Activated T-cell treated with anti-CD3 and anti-CD28 coated beads, Interleukin-2, amount 50 U/mL, for 4 hours (primary cell): Measurements from ENCODE around the gene CPB2. TPM values are rescaled to one million over a fixed set of nuclear protein-coding genes. Genes with fewer than 3 reads are reported as not detected.

Source experiments
- ATAC-seq, 2 donors: fragments of 200-7000 bp; cut with Tn5 transposase; one replicate each; pipeline ENCODE4 v1.10.0; 2021
- DNase-seq: peaks from one replicate; pipeline ENCODE4 v3.0.0-alpha.2; 2020
- H3K27me3 Mint-ChIP-seq: one replicate; pipeline ENCODE4 v1.8.0; 2021; ENCODE audit warnings: low read depth, mixed read lengths
- H3K36me3 Mint-ChIP-seq: one replicate; pipeline ENCODE4 v1.8.0; 2022; ENCODE audit warnings: mixed read lengths; ENCODE audit not compliant: insufficient read depth
- H3K4me1 Mint-ChIP-seq: one replicate; pipeline ENCODE4 v1.8.0; 2021; ENCODE audit warnings: low read depth, mixed read lengths
- H3K4me3 Mint-ChIP-seq: one replicate; pipeline ENCODE4 v1.8.0; 2021; ENCODE audit warnings: mild to moderate bottlenecking, moderate library complexity, mixed read lengths
- H3K9me3 Mint-ChIP-seq: one replicate; pipeline ENCODE4 v1.8.0; 2021; ENCODE audit warnings: mixed read lengths
- total RNA-seq, 3 donors: library from RNA; stranded (reverse); gene quantifications; one replicate each; pipeline ENCODE4 v1.2.1, GENCODE V29; 2021

CPB2 gene
- total RNA-seq, 3 donors from 2014 or later, result 0.11 to 0.23 (median 0.21) TPM

GRCh38 chr13:46097015-46097414, 7.8 kb downstream of the CPB2 start:
- Mint-ChIP-seq H3K9me3 (no peaks in the 10 kb centered on the region), H3K36me3 (no peaks in the 10 kb centered on the region), H3K27me3 (peaks cover 22% of the 10 kb centered on the region), H3K4me1 (no peaks in the 10 kb centered on the region), H3K4me3 (no peak overlapping the region)
- ATAC-seq, result no peak
- DNase-seq, result no peak

DNA sequence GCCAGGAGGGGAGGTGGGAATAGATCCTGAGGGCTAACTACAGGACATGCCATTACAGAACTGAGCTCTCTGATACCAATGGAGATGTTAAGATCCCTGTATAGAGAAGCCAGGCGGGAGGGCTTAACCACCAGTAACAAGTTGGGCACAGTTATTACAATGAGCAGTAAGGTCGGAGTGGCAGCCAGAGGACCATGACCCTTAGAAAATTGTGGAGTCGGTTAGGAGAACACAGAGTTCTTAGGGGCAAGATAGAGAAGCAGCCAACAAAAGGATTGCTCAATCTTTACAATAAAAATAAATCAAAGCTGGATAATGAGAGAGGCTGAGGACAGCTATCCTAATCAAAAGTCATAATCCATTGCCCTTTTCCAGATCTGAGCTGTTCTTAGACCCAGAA, 10.4 kb downstream of the CPB2 start:
- Mint-ChIP-seq H3K27me3 (peaks cover 23% of the 10 kb centered on the region), H3K9me3 (no peaks in the 10 kb centered on the region), H3K4me3 (no peak overlapping the region), H3K36me3 (no peaks in the 10 kb centered on the region), H3K4me1 (no peaks in the 10 kb centered on the region)
- DNase-seq, result no peak
- no peak for ATAC-seq

- H3K27me3 Mint-ChIP-seq, result peaks cover 12% of the 10 kb centered on the region
- no peaks in the 10 kb centered on the region for H3K9me3 Mint-ChIP-seq
- ATAC-seq (no peak), DNase-seq (no peak)
- H3K4me3 Mint-ChIP-seq, result no peak overlapping the region
- H3K4me1 Mint-ChIP-seq, result no peaks in the 10 kb centered on the region
- no peaks in the 10 kb centered on the region for H3K36me3 Mint-ChIP-seq
Observed at GRCh38 chr13:46088821-46089562, 15.8 kb downstream of the CPB2 start.

DNA sequence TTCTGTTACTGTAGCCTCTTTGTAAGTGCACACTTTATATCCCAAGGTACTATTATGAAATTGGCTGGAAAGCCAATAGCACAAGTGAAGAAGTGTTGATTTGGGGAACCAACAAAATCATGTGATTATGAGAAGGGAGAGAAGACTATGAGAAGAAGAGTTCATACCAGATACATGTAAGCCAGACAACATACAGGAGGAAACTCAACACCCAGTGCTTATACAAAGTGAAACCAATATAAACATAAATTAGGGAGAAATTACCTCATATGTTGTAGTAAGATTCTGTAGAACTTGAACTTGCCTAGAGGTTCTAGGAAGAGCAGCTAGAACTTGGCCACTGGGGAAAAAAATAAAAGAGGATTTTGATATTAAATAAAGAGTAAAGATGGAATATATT, 17.4 kb downstream of the CPB2 start:
- ATAC-seq, result no peak
- Mint-ChIP-seq H3K4me1 (no peaks in the 10 kb centered on the region), H3K36me3 (no peaks in the 10 kb centered on the region), H3K9me3 (no peaks in the 10 kb centered on the region), H3K27me3 (peaks cover 4% of the 10 kb centered on the region), H3K4me3 (no peak overlapping the region)
- no peak for DNase-seq

GRCh38 chr13:46086985-46087384, 17.8 kb downstream of the CPB2 start:
- ATAC-seq (no peak), DNase-seq (no peak)
- H3K9me3 Mint-ChIP-seq, result no peaks in the 10 kb centered on the region
- no peak overlapping the region for H3K4me3 Mint-ChIP-seq
- peaks cover under 1% of the 10 kb centered on the region for H3K27me3 Mint-ChIP-seq
- no peaks in the 10 kb centered on the region for H3K4me1 Mint-ChIP-seq
- no peaks in the 10 kb centered on the region for H3K36me3 Mint-ChIP-seq

- H3K4me1 Mint-ChIP-seq, result no peaks in the 10 kb centered on the region
- no peak for ATAC-seq
- no peak overlapping the region for H3K4me3 Mint-ChIP-seq
- no peaks in the 10 kb centered on the region for H3K36me3 Mint-ChIP-seq
- H3K9me3 Mint-ChIP-seq, result no peaks in the 10 kb centered on the region
- H3K27me3 Mint-ChIP-seq, result no peaks in the 10 kb centered on the region
- no peak for DNase-seq
Observed at GRCh38 chr13:46086421-46086922, 18.4 kb downstream of the CPB2 start.

DNA sequence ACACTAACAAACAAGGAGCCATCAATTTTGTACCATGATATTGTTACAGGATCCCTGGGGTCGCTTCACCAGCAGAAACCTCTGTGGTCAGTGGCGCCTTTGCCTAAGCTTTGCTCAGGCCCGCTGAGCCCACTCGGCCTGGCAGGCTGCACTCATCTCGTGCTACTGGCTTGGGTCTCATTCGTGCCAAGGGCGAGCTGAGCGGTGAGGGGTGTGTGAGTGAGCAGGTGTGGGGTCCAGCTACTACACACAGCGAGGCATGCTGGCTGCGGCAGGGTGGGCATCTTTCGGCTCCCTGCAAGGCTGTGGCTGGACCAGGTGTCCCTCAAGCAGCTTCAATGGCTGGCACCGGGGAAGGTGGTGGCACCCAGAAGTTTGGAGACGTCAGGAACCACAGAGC, 19.1 kb downstream of the CPB2 start:
- Mint-ChIP-seq H3K4me3 (no peak overlapping the region), H3K27me3 (no peaks in the 10 kb centered on the region), H3K4me1 (no peaks in the 10 kb centered on the region), H3K9me3 (no peaks in the 10 kb centered on the region), H3K36me3 (no peaks in the 10 kb centered on the region)
- DNase-seq (no peak), ATAC-seq (no peak)

DNA sequence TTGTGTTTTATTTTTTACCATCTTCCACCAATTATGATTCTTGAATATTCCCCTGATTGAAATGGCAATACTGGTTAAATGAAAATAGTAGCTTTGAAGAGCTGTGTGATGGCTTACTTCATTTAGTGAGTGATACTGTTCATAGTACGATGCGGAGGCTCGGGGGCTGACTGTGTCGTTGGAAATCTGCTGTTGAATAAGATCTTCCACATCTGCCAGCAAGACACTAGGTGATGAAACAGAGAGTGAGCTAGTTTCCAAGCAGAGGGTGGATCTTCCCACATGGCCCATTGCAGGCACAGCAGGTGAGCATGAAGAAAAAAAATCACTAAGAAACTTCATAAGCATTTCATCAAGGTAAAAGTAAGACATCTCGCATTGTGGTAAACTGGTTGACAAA, 22.5 kb downstream of the CPB2 start:
- ATAC-seq, result no peak
- H3K4me3 Mint-ChIP-seq, result no peak overlapping the region
- peaks cover 13% of the 10 kb centered on the region for H3K4me1 Mint-ChIP-seq
- no peaks in the 10 kb centered on the region for H3K9me3 Mint-ChIP-seq
- no peak for DNase-seq
- no peaks in the 10 kb centered on the region for H3K27me3 Mint-ChIP-seq
- no peaks in the 10 kb centered on the region for H3K36me3 Mint-ChIP-seq

GRCh38 chr13:46079770-46080169, 25.1 kb downstream of the CPB2 start:
- Mint-ChIP-seq H3K9me3 (no peaks in the 10 kb centered on the region), H3K27me3 (no peaks in the 10 kb centered on the region), H3K36me3 (no peaks in the 10 kb centered on the region), H3K4me1 (peaks cover 13% of the 10 kb centered on the region), H3K4me3 (no peak overlapping the region)
- DNase-seq (no peak), ATAC-seq (peak in 1 of 2 donors; percentile 43)

DNA sequence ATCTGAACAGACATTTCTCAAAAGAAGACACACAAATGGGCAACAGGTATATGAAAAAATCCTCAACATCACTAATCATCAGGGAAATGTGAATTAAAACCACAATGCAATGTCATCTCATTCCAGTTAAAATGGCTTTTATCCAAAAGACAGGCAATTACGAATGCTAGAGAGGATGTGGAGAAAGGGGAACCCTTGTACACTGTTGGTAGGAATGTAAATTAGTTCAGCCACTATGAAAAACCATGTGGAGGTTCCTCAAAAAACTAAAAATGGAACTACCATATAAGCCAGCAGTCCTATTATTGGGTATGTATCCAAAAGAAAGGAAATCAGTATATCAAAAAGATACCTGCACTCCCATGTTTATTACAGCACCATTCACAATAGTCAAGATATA, 27.6 kb downstream of the CPB2 start:
- no peaks in the 10 kb centered on the region for H3K36me3 Mint-ChIP-seq
- DNase-seq (no peak), ATAC-seq (no peak)
- H3K9me3 Mint-ChIP-seq, result no peaks in the 10 kb centered on the region
- no peaks in the 10 kb centered on the region for H3K27me3 Mint-ChIP-seq
- no peak overlapping the region for H3K4me3 Mint-ChIP-seq
- H3K4me1 Mint-ChIP-seq, result peaks cover 13% of the 10 kb centered on the region

DNA sequence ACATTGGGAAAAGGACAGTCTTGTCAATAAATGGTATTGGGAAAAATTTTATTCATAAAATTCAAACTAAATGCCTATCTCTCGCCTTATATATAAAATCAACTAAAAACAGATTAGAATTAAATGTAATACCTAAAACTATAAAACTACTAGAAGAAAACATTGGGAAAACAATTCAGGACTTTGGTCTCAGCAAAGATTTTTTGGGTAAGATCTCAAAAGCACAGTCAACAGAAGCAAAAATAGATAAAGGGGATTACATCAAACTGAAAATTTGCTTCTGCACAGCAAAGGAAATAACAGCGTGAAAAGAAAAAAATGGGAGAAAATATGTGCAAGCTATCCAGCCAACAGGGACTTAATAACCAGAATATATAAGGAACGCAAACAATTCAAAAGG, 28.0 kb downstream of the CPB2 start:
- no peak overlapping the region for H3K4me3 Mint-ChIP-seq
- ATAC-seq (no peak), DNase-seq (no peak)
- peaks cover 13% of the 10 kb centered on the region for H3K4me1 Mint-ChIP-seq
- H3K27me3 Mint-ChIP-seq, result no peaks in the 10 kb centered on the region
- no peaks in the 10 kb centered on the region for H3K36me3 Mint-ChIP-seq
- no peaks in the 10 kb centered on the region for H3K9me3 Mint-ChIP-seq

DNA sequence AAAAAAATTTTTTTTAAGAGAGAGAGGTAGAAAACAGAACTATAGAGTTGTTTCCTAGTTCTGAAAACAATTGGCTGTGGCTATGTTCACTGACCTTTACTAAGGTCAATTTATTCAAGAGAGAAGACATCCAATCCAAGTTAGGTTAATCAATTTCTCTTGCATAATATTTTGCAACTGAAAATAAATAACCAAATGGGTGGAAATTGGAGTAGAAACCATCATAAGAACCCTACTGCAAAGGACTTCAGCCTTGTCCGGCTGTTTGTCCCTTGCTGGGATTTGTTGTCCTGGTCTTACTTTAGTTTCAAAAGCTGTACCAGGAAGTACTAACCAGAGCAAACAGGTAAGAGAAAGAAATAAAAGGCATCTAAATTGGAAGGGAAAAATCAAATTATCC, 29.0 kb downstream of the CPB2 start:
- ATAC-seq (no peak), DNase-seq (no peak)
- Mint-ChIP-seq H3K4me3 (no peak overlapping the region), H3K27me3 (no peaks in the 10 kb centered on the region), H3K9me3 (no peaks in the 10 kb centered on the region), H3K4me1 (peaks cover 13% of the 10 kb centered on the region), H3K36me3 (no peaks in the 10 kb centered on the region)

- no peak overlapping the region for H3K4me3 Mint-ChIP-seq
- no peaks in the 10 kb centered on the region for H3K36me3 Mint-ChIP-seq
- DNase-seq (no peak), ATAC-seq (no peak)
- H3K4me1 Mint-ChIP-seq, result no peaks in the 10 kb centered on the region
- H3K9me3 Mint-ChIP-seq, result no peaks in the 10 kb centered on the region
- H3K27me3 Mint-ChIP-seq, result peaks cover 3% of the 10 kb centered on the region
Observed at GRCh38 chr13:46071590-46072249, 33.1 kb downstream of the CPB2 start.

DNA sequence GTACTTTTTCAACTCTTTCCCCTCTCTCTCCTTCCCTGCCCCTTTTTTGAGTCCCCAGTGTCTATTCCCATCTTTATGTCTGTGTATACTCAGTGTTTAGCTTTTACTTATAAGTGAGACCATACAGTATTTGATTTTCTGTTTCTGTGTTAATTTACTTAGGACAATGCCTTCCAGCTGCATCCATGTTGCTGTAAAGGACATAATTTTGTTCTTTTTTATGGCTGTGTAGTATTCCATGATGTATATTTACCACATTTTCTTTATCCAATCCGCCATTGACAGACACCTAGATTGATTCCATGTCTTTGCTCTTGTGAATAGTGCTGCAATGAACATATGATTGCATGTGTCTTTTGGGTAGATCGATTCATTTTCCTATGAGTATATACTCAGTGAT, 41.5 kb downstream of the CPB2 start:
- H3K36me3 Mint-ChIP-seq, result no peaks in the 10 kb centered on the region
- peaks cover 4% of the 10 kb centered on the region for H3K9me3 Mint-ChIP-seq
- H3K4me1 Mint-ChIP-seq, result no peaks in the 10 kb centered on the region

DNA sequence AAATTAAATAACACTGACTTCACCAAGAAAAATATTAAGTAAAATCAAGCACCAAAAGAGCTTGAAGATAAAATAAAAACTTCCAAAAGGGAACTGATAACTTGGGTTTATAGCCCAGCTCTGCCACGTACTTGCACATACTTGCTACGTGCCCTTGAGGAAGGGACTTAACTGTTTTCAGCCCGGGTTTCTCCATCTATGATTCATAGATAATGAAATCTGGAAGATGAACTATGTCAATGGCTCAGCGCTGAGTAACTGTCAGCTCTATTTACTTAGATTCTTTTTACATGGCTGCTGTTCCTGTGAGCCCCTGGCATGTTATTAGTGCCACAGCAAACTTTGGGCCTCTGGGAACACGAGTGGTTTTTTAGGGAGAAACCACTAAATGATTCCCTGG, 42.6 kb downstream of the CPB2 start:
- Mint-ChIP-seq H3K4me1 (no peaks in the 10 kb centered on the region), H3K36me3 (no peaks in the 10 kb centered on the region), H3K9me3 (peaks cover 4% of the 10 kb centered on the region), H3K27me3 (no peaks in the 10 kb centered on the region), H3K4me3 (no peak overlapping the region)
- no peak for ATAC-seq
- DNase-seq, result no peak

More for the DNA sequence above, 41.5 kb downstream of the CPB2 start:
- Mint-ChIP-seq H3K4me3 (no peak overlapping the region), H3K27me3 (peaks cover 3% of the 10 kb centered on the region)
- no peak for DNase-seq
- ATAC-seq, result no peak
